ENCODE data around the gene TMEM120B. TPM values are rescaled to one million over a fixed set of nuclear protein-coding genes. Genes with fewer than 3 reads are reported as not detected.

The TMEM120B gene
- total RNA-seq, 1 experiment from 2014 or later: 20.5 TPM

DNA sequence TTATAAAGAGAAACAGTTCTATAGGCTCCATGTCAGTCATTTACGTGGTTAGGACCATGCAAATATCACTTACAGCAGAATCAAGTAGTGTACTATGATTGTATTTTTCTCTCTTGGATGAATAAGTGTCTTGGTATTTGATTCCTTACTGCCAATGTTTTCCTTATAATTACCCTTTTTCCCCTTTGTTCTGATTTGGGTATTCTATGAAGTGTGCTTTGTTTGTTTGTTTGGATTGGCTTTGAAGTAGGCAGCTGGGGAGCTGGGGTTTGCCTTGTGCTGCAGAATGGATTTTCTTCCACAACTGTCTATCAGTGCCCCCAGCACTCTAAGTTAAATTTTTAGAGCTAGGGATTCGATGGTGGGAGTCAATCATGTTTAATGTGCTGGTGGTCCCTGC is 12.4 kb downstream of the TMEM120B start:
- H3K9me2 ChIP-seq (ENCODE audit: insufficient read depth): no peaks in the 10 kb centered on the region
- no peak overlapping the region for H3K4me3 ChIP-seq (replicated peaks in 1 of 2; ENCODE audit: low read depth in 1 of 2, low read length in 2 of 2)
- no peaks in the 10 kb centered on the region for H4K20me1 ChIP-seq (ENCODE audit: insufficient read depth)
- H3K79me2 ChIP-seq (ENCODE audit: insufficient read depth, low read length): peaks cover 54% of the 10 kb centered on the region
- H3K27me3 ChIP-seq (ENCODE audit: insufficient read depth, low read length): no peaks in the 10 kb centered on the region
- H3K36me3 ChIP-seq (ENCODE audit: control insufficient read depth in 1 of 2, insufficient read depth in 2 of 2, low read length in 2 of 2): peaks cover 0 to 5% of the 10 kb centered on the region in 2 experiments; a peak in 1 of 4 replicates
- no peak for DNase-seq (ENCODE audit: low read depth, low spot score)
- no peak overlapping the region for H3K9ac ChIP-seq (ENCODE audit: low read length)
- no TSS peak for BruUV-seq (replicated peaks)
- intact Hi-C loops (cut with micrococcal nuclease): no loop called here
- ChIA-PET CTCF (no interaction called here), RAD21 (ENCODE audit: low non-redundant PET in 1 of 2, low total read pairs in 2 of 2, uncharacterized antibody in 2 of 2, unreplicated experiment in 2 of 2) (no interaction called here), POLR2A (no interaction called here)
- peaks cover 0 to 4% of the 10 kb centered on the region in 2 experiments; a peak in 2 of 4 replicates for H3K4me1 ChIP-seq (ENCODE audit: control insufficient read depth in 1 of 2, insufficient read depth in 2 of 2, low read length in 2 of 2)
- TF ChIP-seq RAD21 (IDR thresholded peaks at IDR 0.05; ENCODE audit: low read depth): no peak
- TF ChIP-seq, protein P1, sequence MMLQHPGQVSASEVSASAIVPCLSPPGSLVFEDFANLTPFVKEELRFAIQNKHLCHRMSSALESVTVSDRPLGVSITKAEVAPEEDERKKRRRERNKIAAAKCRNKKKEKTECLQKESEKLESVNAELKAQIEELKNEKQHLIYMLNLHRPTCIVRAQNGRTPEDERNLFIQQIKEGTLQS (IDR thresholded peaks at IDR 0.05): no peak
- TF ChIP-seq EZH2 (IDR thresholded peaks at IDR 0.05): no peak
- no peak for TF ChIP-seq EGR1 (IDR thresholded peaks at IDR 0.05; ENCODE audit: low read depth)
- TF ChIP-seq YY1 (IDR thresholded peaks at IDR 0.05; ENCODE audit: extremely low read depth, insufficient replicate concordance, low read depth, low read length): no peak
- H3K4me2 ChIP-seq (ENCODE audit: low read length): no peak overlapping the region
- H2AFZ ChIP-seq (ENCODE audit: low read depth, low read length, poor library complexity, severe bottlenecking): no peak overlapping the region
- H3K9me3 ChIP-seq (ENCODE audit: control insufficient read depth in 1 of 2, insufficient read depth in 1 of 2, low read depth in 1 of 2, low read length in 2 of 2): no peaks in the 10 kb centered on the region
- no peak overlapping the region for H3K27ac ChIP-seq (ENCODE audit: low read depth, low read length)
- no peak for ATAC-seq

DNA sequence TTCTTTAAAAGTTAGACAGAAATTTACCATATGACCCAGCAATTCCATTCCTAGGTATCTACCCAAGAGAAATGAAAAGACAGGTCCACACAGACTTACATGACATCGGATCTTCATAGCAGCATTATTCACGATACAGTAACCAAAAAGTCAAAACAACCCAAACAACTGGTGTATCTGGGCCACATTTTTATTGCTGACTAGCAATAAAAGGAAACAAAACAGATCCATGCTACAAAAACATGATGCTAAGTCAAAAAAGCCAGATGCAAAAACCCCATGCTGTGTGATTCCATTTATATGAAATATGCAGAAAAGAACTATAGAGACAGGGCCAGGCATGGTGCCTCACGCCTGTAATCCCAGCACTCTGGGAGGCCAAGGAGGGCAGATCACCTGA is 12.9 kb downstream of the TMEM120B start:
- Histone ChIP-seq H3K36me3 (ENCODE audit: control insufficient read depth in 1 of 2, insufficient read depth in 2 of 2, low read length in 2 of 2) (peaks cover 0 to 5% of the 10 kb centered on the region in 2 experiments; a peak in 1 of 4 replicates), H3K9me2 (ENCODE audit: insufficient read depth) (no peaks in the 10 kb centered on the region), H4K20me1 (ENCODE audit: insufficient read depth) (no peaks in the 10 kb centered on the region), H3K27me3 (ENCODE audit: insufficient read depth, low read length) (no peaks in the 10 kb centered on the region), H3K4me2 (ENCODE audit: low read length) (no peak overlapping the region), H3K4me1 (ENCODE audit: control insufficient read depth in 1 of 2, insufficient read depth in 2 of 2, low read length in 2 of 2) (no peaks in the 10 kb centered on the region), H3K4me3 (replicated peaks in 1 of 2; ENCODE audit: low read depth in 1 of 2, low read length in 2 of 2) (no peak overlapping the region), H3K9me3 (ENCODE audit: control insufficient read depth in 1 of 2, insufficient read depth in 1 of 2, low read depth in 1 of 2, low read length in 2 of 2) (no peaks in the 10 kb centered on the region), H3K9ac (ENCODE audit: low read length) (no peak overlapping the region), H3K79me2 (ENCODE audit: insufficient read depth, low read length) (peaks cover 49% of the 10 kb centered on the region), H3K27ac (ENCODE audit: low read depth, low read length) (no peak overlapping the region), H2AFZ (ENCODE audit: low read depth, low read length, poor library complexity, severe bottlenecking) (no peak overlapping the region)
- ChIA-PET CTCF (no interaction called here), RAD21 (ENCODE audit: low non-redundant PET in 1 of 2, low total read pairs in 2 of 2, uncharacterized antibody in 2 of 2, unreplicated experiment in 2 of 2) (no interaction called here), POLR2A (no interaction called here)
- no peak for DNase-seq (ENCODE audit: low read depth, low spot score)
- TF ChIP-seq ELF1 (IDR thresholded peaks at IDR 0.05; ENCODE audit: borderline replicate concordance, low read depth) (no peak), RAD21 (IDR thresholded peaks at IDR 0.05; ENCODE audit: low read depth) (no peak), ZFX (IDR thresholded peaks at IDR 0.05) (no peak), EZH2phosphoT487 (IDR thresholded peaks at IDR 0.05; ENCODE audit: borderline replicate concordance) (no peak), CBX3 (IDR thresholded peaks at IDR 0.05; ENCODE audit: low read depth) (no peak), EGR1 (IDR thresholded peaks at IDR 0.05; ENCODE audit: low read depth) (no peak), SP1 (IDR thresholded peaks at IDR 0.05; ENCODE audit: low read depth) (no peak), FOSL1 (IDR thresholded peaks at IDR 0.05; ENCODE audit: low read depth) (no peak), JUND (IDR thresholded peaks at IDR 0.05) (no peak), POLR2AphosphoS5 (IDR thresholded peaks at IDR 0.05; ENCODE audit: low read depth, low read length) (no peak)
- TF ChIP-seq, protein P2, sequence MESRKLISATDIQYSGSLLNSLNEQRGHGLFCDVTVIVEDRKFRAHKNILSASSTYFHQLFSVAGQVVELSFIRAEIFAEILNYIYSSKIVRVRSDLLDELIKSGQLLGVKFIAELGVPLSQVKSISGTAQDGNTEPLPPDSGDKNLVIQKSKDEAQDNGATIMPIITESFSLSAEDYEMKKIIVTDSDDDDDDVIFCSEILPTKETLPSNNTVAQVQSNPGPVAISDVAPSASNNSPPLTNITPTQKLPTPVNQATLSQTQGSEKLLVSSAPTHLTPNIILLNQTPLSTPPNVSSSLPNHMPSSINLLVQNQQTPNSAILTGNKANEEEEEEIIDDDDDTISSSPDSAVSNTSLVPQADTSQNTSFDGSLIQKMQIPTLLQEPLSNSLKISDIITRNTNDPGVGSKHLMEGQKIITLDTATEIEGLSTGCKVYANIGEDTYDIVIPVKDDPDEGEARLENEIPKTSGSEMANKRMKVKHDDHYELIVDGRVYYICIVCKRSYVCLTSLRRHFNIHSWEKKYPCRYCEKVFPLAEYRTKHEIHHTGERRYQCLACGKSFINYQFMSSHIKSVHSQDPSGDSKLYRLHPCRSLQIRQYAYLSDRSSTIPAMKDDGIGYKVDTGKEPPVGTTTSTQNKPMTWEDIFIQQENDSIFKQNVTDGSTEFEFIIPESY (IDR thresholded peaks at IDR 0.05; ENCODE audit: extremely low read depth, insufficient replicate concordance, low read length): no peak
- TF ChIP-seq, protein P3, sequence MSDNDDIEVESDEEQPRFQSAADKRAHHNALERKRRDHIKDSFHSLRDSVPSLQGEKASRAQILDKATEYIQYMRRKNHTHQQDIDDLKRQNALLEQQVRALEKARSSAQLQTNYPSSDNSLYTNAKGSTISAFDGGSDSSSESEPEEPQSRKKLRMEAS (IDR thresholded peaks at IDR 0.05): no peak
- TF ChIP-seq, protein P4, sequence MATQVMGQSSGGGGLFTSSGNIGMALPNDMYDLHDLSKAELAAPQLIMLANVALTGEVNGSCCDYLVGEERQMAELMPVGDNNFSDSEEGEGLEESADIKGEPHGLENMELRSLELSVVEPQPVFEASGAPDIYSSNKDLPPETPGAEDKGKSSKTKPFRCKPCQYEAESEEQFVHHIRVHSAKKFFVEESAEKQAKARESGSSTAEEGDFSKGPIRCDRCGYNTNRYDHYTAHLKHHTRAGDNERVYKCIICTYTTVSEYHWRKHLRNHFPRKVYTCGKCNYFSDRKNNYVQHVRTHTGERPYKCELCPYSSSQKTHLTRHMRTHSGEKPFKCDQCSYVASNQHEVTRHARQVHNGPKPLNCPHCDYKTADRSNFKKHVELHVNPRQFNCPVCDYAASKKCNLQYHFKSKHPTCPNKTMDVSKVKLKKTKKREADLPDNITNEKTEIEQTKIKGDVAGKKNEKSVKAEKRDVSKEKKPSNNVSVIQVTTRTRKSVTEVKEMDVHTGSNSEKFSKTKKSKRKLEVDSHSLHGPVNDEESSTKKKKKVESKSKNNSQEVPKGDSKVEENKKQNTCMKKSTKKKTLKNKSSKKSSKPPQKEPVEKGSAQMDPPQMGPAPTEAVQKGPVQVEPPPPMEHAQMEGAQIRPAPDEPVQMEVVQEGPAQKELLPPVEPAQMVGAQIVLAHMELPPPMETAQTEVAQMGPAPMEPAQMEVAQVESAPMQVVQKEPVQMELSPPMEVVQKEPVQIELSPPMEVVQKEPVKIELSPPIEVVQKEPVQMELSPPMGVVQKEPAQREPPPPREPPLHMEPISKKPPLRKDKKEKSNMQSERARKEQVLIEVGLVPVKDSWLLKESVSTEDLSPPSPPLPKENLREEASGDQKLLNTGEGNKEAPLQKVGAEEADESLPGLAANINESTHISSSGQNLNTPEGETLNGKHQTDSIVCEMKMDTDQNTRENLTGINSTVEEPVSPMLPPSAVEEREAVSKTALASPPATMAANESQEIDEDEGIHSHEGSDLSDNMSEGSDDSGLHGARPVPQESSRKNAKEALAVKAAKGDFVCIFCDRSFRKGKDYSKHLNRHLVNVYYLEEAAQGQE (IDR thresholded peaks at IDR 0.05; ENCODE audit: low read depth): no peak
- no TSS peak for BruUV-seq (replicated peaks)
- intact Hi-C loops (cut with micrococcal nuclease): no loop called here
- ATAC-seq: no peak

All from HCT116 (cell line).